AG08396 (cell line): ENCODE measurements around the gene PSG11.
"Not testable (repeated sequence)": the region's sequence is repeated elsewhere in the genome, so short reads cannot be mapped to it uniquely, and the experiment has no call there.

Experiments used
- DNase-seq: peaks from one replicate; pipeline ENCODE4 v3.0.0; 2012; ENCODE audit warnings: low spot score, mixed read lengths

The PSG11 gene

GRCh38 chr19:43026369-43026768 is at the start of gene PSG11:
PSG11 (minus strand) TSS chr19:43026469; CDS start chr19:43026372, 97 bp downstream.
- DNase-seq = not testable (repeated sequence)

GRCh38 chr19:43062418-43062817 is 36.1 kb upstream of the PSG11 start:
- DNase-seq = not testable (repeated sequence)

GRCh38 chr19:43061326-43061725 is 35.1 kb upstream of the PSG11 start:
- DNase-seq = not testable (repeated sequence)

GRCh38 chr19:43060254-43060653 is 34.0 kb upstream of the PSG11 start:
- not testable (repeated sequence) for DNase-seq

- DNase-seq = not testable (repeated sequence)
These were observed 33.2 kb upstream of the PSG11 start for GRCh38 chr19:43059482-43059881.

DNA sequence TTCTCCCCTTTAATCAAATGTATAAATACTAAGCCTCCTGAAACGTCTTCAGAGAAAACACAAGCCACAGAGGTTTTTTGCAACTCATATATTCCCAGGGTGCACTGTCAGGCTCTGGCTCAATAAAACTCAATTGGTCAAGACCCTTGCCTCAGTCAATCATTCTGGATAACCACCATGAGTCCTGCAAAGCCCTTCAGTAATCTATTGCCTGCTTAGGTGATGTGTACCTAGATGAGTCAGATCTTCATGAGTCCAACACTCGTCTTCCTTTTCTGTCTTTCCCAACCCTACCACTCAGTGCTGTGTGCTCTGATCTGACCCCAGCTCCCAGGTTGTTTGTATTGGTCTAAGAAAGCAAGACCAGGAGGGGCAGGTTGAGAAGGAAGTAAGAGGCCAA is 32.2 kb upstream of the PSG11 start:
- not testable (repeated sequence) for DNase-seq

DNA sequence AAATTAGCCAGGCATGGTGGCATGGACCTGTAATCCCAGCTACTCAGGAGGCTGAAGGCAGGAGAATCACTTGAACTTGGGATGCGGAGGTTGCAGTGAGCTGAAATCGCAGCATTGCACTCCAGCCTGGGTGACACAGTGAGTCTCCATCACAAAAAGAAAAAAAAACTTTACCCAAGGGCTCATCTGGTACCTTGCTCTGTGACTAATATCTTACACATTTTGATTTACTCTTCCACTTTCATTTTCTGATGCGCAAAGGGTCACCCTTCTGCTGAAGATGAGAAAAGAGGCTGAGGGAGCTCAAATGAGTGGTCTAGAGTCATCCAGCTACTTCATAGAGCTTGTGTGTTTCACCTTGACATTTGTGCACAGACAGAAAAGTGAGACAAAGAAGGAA is 21.7 kb upstream of the PSG11 start:
- DNase-seq = not testable (repeated sequence)

- DNase-seq = not testable (repeated sequence)
These were observed 20.3 kb upstream of the PSG11 start for GRCh38 chr19:43046578-43046977.

DNA sequence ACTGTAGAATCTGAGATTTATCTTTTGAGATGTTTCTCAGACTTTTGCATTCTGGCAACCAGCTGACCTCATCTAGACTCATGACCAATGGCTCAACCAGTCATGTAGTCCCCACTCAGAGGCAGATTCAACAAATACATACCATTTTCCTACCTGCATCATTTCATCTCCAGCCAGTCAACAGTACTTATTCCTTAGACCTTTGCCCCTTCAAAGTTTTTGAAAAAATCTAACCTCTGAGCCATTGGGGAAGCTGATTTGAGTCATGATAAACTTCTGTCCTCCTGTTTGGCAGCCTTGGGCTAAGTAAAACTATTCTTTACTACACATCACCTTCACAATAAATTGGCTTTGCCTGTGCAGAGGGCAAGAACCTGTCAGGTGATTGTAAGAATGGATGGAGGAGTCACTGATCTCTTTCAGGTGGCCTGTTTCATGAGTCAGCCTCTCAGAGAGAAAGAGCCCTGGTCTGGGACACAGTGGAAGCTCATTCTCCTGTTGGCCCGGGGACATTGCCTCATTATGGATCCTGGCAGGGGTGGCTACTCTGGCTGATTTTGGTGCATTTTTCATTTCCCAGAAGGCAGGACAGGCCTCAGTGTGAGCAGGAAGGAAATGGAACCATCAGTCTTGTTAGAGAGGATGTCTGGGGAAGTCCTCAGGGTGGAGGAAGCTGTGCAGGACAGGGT is 17.4 kb upstream of the PSG11 start:
- not testable (repeated sequence) for DNase-seq

DNA sequence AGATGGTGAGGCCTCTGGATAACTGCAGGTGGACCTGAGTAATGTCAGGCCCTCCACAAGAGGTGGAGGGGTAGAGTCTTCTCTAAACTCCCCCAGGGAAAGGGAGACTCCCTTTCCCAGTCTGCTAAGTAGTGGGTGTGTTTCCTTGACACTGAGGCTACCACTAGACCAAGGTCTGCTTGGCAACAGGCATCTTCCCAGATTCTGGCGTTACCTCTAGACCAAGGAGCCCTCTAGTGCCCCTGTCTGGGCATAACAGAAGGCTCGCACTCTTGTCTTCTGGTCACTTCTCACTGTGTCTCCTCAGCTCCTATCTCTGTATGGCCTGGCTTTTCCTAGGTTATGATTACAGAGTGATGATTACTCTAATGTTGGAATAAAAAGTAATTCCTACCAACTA is 5.4 kb upstream of the PSG11 start:
- not testable (repeated sequence) for DNase-seq

DNA sequence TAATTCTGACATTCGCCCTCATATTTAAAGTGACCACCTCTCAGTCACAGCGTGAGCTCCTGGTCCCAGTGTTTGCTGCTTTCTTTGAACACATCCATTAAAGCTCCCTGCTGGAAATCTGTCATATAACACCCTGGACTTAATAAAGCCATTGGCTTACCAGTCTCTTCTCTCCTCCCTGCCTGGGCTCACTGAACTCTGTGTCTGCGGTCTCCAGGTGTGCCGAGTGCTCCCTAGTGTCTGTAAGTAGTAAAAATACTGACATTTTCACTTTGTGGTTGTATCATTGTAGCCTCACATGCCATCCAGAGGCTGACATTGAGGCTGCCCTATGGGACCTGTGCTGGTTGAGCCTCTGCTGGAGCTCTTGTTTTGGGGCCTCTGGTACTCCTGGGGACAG is 2.6 kb upstream of the PSG11 start:
- no peak for DNase-seq

GRCh38 chr19:43027985-43028384 is 1.7 kb upstream of the PSG11 start:
- DNase-seq = not testable (repeated sequence)

DNA sequence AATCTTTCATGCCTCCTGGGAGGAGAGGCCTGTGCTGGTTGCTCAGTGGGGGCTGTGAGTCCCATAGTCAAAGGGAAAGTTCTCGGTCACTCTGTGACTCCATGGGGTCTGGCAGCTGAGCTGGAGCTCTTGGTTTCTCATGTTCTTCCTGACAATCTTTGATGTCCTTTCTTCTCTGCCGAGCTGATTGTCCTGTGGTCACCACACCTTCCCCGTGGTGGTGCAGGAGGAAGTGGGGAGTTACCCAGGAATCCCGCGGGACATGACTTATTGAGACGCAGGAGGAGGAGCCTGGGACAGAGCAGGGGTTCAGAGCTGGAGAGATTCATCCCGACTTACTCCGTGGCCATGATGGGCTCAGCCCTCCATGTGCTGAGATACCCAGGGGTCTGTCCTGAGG is 792 bp upstream of the PSG11 start:
- DNase-seq = not testable (repeated sequence)

DNA sequence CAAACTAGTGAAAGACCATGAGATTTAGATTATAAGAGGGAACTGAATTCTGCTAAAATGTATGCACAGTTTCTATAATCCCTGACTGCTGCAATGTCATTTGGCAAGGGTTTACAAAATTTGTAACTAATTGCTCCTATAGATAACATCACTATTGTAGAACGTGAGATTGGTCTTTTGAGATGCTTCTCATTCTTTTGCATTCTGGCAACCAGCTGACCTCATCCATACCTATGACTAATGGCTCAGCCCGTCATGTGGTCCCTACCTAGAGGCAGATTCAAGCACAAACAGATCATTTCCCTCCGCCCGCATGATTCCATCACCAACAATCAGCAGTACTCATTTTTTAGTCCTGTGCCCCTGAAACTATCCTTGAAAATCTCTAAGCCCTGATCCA is 4.2 kb downstream of the PSG11 start:
- DNase-seq = peak; percentile 4

- peak; percentile 65 for DNase-seq
These were observed 4.6 kb downstream of the PSG11 start for GRCh38 chr19:43021629-43022028.

- DNase-seq = not testable (repeated sequence)
These were observed 6.7 kb downstream of the PSG11 start for GRCh38 chr19:43019588-43019987.

DNA sequence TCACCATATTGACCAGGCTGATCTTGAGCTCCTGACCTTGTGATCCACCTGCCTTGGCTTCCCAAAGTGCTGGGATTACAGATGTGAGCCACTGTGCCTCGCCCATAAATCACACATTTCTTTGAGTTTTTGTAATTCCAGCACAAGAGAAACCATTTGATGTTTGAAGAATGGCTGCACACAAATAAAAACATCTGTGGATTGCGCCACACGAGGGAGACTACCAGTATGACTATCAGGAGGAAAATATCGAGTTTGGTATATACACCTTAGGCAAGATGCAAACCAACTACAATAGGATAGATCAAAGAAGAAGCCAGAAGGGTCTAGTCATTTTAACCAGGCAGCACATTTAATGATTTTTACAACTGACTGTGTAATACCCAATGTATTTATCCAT is 20.4 kb downstream of the PSG11 start:
- DNase-seq = not testable (repeated sequence)

GRCh38 chr19:43004846-43005245 is 21.4 kb downstream of the PSG11 start:
- not testable (repeated sequence) for DNase-seq

- not testable (repeated sequence) for DNase-seq
These were observed 22.6 kb downstream of the PSG11 start for GRCh38 chr19:43003634-43004033.

GRCh38 chr19:43002948-43003347 is 23.3 kb downstream of the PSG11 start:
- DNase-seq = not testable (repeated sequence)

DNA sequence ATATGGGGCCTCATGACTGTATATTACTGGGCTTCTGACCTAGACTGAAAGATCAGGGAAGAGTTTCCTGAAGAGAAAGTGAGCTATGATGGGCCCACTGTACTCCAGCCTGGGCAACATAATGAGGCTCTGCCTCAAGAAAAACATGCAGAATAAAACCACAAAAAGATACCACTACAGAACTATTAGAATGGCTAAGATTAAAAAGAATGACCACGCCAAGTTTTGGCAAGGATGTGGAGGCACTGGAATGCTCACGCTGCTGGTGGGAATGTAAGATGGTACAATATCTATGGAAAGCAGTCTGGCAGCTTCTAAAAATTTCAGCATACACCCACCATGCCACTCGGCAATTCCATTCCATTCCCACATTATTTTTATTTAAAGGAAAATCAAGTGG is 30.1 kb downstream of the PSG11 start:
- not testable (repeated sequence) for DNase-seq

- DNase-seq = not testable (repeated sequence)
These were observed 34.2 kb downstream of the PSG11 start for GRCh38 chr19:42992029-42992604.

- DNase-seq = no peak
These were observed 36.4 kb downstream of the PSG11 start for GRCh38 chr19:42989851-42990250.

GRCh38 chr19:42989186-42989585 is 37.1 kb downstream of the PSG11 start:
- not testable (repeated sequence) for DNase-seq
